Endothelial cell of umbilical vein (primary cell): ENCODE data around the gene RAB3B.

Experiments
- EZH2 ChIP-seq: IDR thresholded peaks from 2 replicates; pipeline ENCODE4 v1.6.1; 2012; ENCODE audit warnings: borderline replicate concordance, low read depth, mild to moderate bottlenecking, moderate library complexity, low read length, inconsistent platforms; ENCODE audit not compliant: severe bottlenecking
- JUN ChIP-seq: IDR thresholded peaks from 2 replicates; pipeline ENCODE4 v1.6.1; 2011; ENCODE audit warnings: borderline replicate concordance, low read depth; ENCODE audit not compliant: insufficient read length, insufficient read depth
- MYC ChIP-seq: IDR thresholded peaks from one replicate; pipeline ENCODE4 v1.6.1; 2011; ENCODE audit warnings: mild to moderate bottlenecking, low read depth, low read length
- POLR2A ChIP-seq: IDR thresholded peaks from 2 replicates; pipeline ENCODE4 v1.6.1; 2012; ENCODE audit warnings: low read depth, mild to moderate bottlenecking, control low read depth, low read length
- POLR2AphosphoS5 ChIP-seq: IDR thresholded peaks from 2 replicates; pipeline ENCODE4 v1.6.1; 2012; ENCODE audit warnings: low read depth, mild to moderate bottlenecking, control low read depth, low read length, moderate library complexity; ENCODE audit not compliant: insufficient read depth
- TF ChIP-seq, protein P1 (sequence below), 2 donors: IDR thresholded peaks; 1 replicate in 1 of 2; 2 replicates in 1 of 2; pipeline ENCODE4 v1.5.1; 2011; ENCODE audit warnings: low read length in 2 of 2, mild to moderate bottlenecking in 2 of 2, moderate library complexity in 2 of 2, control low read depth in 1 of 2, inconsistent platforms in 1 of 2, low read depth in 1 of 2; ENCODE audit not compliant: insufficient read depth in 1 of 2; ENCODE audit errors: extremely low read depth in 1 of 2
- TF ChIP-seq, protein P2 (sequence below): IDR thresholded peaks from 2 replicates; pipeline ENCODE4 v1.6.1; 2011; ENCODE audit not compliant: insufficient read depth, insufficient read length

DNA sequence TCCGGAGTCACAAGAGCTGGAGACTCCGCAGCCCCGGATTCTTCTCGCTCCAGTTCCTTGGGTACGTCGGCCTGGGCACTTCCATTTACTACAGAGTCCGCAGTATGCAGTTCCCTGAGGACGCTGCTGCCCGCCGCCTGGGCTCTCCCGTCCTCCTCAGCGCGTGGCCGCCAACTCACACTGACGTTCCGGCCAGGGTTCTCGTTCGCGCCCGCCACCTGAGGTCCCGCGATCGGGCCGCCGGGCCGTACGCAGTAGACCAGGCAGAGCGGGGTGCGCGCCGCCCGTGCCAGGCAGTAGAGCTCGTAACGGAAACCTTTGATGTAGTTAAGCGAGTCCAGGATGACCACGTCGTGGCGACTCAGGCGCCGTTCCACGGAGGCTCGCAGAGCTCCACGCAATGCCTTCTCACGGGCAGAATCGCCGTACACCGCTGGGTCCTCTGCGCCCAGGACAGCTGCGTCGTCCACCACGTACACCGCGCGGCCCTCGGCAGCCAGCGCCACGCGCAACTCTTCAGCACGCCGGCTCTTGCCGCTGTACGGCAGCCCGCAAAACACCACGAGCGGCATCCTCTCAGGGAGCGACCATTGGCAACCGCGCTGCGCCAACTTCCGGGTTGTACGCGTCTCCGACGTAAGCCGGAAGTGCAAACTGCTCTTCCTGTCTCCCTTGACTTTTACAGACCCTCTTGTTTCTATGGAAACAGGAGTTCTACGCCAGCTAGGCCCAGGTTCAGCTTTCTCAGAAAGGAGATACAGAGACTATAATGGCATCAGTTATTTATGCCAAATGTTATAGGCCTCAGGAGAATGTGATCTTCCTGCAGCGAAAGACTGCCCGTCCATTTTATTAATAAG, 42.9 kb upstream of the RAB3B start, which contains the start of gene KTI12:
- peak; percentile 81 for TF ChIP-seq POLR2AphosphoS5
- TF ChIP-seq, protein P1, sequence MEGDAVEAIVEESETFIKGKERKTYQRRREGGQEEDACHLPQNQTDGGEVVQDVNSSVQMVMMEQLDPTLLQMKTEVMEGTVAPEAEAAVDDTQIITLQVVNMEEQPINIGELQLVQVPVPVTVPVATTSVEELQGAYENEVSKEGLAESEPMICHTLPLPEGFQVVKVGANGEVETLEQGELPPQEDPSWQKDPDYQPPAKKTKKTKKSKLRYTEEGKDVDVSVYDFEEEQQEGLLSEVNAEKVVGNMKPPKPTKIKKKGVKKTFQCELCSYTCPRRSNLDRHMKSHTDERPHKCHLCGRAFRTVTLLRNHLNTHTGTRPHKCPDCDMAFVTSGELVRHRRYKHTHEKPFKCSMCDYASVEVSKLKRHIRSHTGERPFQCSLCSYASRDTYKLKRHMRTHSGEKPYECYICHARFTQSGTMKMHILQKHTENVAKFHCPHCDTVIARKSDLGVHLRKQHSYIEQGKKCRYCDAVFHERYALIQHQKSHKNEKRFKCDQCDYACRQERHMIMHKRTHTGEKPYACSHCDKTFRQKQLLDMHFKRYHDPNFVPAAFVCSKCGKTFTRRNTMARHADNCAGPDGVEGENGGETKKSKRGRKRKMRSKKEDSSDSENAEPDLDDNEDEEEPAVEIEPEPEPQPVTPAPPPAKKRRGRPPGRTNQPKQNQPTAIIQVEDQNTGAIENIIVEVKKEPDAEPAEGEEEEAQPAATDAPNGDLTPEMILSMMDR (IDR thresholded peaks at IDR 0.05; ENCODE audit: extremely low read depth in 1 of 2, insufficient read depth in 1 of 2, low read depth in 1 of 2, low read length in 2 of 2), result no peak
- peak; percentile 79 for TF ChIP-seq POLR2A
- TF ChIP-seq MYC, result no peak
- no peak for TF ChIP-seq EZH2
- TF ChIP-seq, protein P2, sequence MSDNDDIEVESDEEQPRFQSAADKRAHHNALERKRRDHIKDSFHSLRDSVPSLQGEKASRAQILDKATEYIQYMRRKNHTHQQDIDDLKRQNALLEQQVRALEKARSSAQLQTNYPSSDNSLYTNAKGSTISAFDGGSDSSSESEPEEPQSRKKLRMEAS, result no peak
- no peak for TF ChIP-seq JUN
